ENCODE measurements around the gene INPP5D. TPM values are rescaled to one million over a fixed set of nuclear protein-coding genes. Genes with fewer than 3 reads are reported as not detected.

Gene INPP5D
- total and polyA plus RNA-seq, 2 of the 13 experiments (the other 11 are each of a cell fraction or from before 2014, with no cell fraction given), result 16.7 to 18.0 TPM

DNA sequence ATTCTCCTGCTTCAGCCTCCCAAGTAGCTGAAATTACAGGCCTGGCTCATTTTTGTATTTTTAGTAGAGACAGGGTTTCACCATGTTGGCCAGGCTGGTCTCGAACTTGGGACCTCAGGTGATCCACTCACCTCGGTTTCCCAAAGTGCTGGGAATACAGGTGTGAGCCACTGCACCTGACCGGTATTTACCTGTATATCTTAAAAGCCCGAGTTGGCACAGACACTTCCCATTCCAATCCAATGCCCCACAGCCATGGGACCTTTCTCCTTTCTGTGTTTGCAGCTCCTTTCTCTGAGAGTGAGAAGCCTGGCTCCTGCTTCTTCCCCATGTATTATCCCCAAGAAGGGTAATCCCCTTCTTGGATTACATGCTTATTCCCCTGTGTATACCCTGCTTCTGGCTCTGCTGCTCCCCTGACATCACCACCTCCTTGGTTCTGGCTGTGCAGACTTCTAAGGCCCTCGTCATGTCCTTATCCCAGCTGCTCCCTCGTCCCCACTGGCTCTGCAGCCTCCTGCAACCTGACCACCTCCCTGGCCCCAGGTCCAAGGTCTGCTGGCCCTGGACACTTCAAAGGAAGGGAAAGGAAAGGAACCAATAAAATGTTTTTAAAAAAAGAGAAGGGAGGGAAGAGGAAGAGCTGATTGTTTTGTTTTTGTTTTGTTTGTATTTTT lies 52.8 kb downstream of the INPP5D start (continued):
- TF ChIP-seq, protein P1, sequence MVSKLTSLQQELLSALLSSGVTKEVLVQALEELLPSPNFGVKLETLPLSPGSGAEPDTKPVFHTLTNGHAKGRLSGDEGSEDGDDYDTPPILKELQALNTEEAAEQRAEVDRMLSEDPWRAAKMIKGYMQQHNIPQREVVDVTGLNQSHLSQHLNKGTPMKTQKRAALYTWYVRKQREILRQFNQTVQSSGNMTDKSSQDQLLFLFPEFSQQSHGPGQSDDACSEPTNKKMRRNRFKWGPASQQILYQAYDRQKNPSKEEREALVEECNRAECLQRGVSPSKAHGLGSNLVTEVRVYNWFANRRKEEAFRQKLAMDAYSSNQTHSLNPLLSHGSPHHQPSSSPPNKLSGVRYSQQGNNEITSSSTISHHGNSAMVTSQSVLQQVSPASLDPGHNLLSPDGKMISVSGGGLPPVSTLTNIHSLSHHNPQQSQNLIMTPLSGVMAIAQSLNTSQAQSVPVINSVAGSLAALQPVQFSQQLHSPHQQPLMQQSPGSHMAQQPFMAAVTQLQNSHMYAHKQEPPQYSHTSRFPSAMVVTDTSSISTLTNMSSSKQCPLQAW (CRISPR knock-in tag; IDR thresholded peaks at IDR 0.05), result 0 out of 2 replicates have a peak, but pooled peaks have one; percentile 16
- TF ChIP-seq FOXP1 (IDR thresholded peaks at IDR 0.05) (no peak), FOXP1 (CRISPR knock-in tag; IDR thresholded peaks at IDR 0.05) (0 out of 2 replicates have a peak, but pooled peaks have one; percentile 25), TCF7 (IDR thresholded peaks at IDR 0.05; ENCODE audit: low read depth) (peak; percentile 55; the same call in 1 of the 2 replicates), KDM2A (CRISPR knock-in tag; IDR thresholded peaks at IDR 0.05; ENCODE audit: borderline replicate concordance, low read depth) (no peak), ZNF672 (CRISPR knock-in tag; IDR thresholded peaks at IDR 0.05) (no peak)

DNA sequence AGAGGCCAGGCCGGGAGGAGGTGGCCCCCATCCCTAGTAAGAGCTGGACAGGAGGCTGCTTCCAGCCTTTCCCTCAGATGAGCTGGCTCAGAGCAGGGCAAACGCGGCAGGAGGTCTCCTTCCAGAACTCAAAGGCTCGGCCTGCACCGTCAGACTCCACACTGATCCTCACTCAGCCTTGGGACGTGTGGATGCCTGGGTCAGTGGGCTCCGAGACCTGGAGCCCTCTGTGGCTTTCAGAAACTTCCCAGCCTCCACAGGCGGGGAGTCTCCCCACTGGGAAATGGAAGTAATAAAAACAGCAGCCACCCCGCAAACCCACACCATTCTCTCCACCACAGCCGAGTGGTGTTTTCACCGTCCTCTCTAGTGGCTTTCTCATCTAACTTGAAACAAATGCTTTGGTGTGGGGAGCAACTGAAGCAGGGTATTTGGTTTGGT lies 54.3 kb downstream of the INPP5D start:
- Histone ChIP-seq H2AFZ (ENCODE audit: low read length) (no peak overlapping the region), H3K4me1 (ENCODE audit: insufficient read depth, low read length) (peaks cover 14% of the 10 kb centered on the region), H3K4me3 (replicated peaks in 1 of 3; ENCODE audit: insufficient read depth in 1 of 3, low read depth in 2 of 3, low read length in 3 of 3) (no peak overlapping the region), H3K79me2 (ENCODE audit: insufficient read depth, low read length) (no peaks in the 10 kb centered on the region), H3K36me3 (replicated peaks in 1 of 2; ENCODE audit: control insufficient read depth in 1 of 2, insufficient read depth in 2 of 2, low read length in 2 of 2) (no peaks in the 10 kb centered on the region; a peak in 2 of 5 replicates), H4K20me1 (ENCODE audit: insufficient read depth, low read length) (no peaks in the 10 kb centered on the region), H3K9me3 (ENCODE audit: low read length) (no peaks in the 10 kb centered on the region), H3K27me3 (ENCODE audit: control insufficient read depth in 1 of 2, insufficient read depth in 2 of 2, low read length in 2 of 2) (no peaks in the 10 kb centered on the region), H3K9ac (ENCODE audit: insufficient read depth, low read depth, low read length) (no peak overlapping the region), H3K4me2 (ENCODE audit: low read depth, low read length) (no peak overlapping the region), H3K27ac (ENCODE audit: extremely low read length, insufficient read depth, low read length) (no peak overlapping the region)
- 95% methylated on average over 11 of the region's 11 CpGs for WGBS (ENCODE audit: low lambda C conversion rate)
- no peak for ATAC-seq
- POLR2A ChIA-PET, result no interaction called here
- DNase-seq (ENCODE audit: low spot score), result no peak
- in situ Hi-C loops (cut with HindIII; ENCODE audit: extremely low pct_ligation_motif_present, low pct_unique_long_range_greater_than_20kb) (no loop called here), intact Hi-C loops (cut with micrococcal nuclease; ENCODE audit: unreplicated experiment) (no loop called here)
- BruUV-seq (replicated peaks), result no TSS peak
- CTCF ChIA-PET (ENCODE audit: low intra/inter-chr PET ratio, low total read pairs), result no interaction called here
- FAIRE-seq, result no peak
- TF ChIP-seq, protein P2, sequence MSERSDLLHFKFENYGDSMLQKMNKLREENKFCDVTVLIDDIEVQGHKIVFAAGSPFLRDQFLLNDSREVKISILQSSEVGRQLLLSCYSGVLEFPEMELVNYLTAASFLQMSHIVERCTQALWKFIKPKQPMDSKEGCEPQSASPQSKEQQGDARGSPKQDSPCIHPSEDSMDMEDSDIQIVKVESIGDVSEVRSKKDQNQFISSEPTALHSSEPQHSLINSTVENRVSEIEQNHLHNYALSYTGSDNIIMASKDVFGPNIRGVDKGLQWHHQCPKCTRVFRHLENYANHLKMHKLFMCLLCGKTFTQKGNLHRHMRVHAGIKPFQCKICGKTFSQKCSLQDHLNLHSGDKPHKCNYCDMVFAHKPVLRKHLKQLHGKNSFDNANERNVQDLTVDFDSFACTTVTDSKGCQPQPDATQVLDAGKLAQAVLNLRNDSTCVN (CRISPR knock-in tag; IDR thresholded peaks at IDR 0.05; ENCODE audit: borderline replicate concordance), result no peak
- TF ChIP-seq PRPF4 (IDR thresholded peaks at IDR 0.05; ENCODE audit: low read depth, low read length, poor library complexity, severe bottlenecking), result no peak
- TF ChIP-seq EP300 (IDR thresholded peaks at IDR 0.05; ENCODE audit: low read depth in 2 of 2, low read length in 2 of 2), result no peak
- TF ChIP-seq EP300 (CRISPR knock-in tag; IDR thresholded peaks at IDR 0.05; ENCODE audit: borderline replicate concordance), result no peak
- no peak for TF ChIP-seq ZSCAN9 (CRISPR knock-in tag; IDR thresholded peaks at IDR 0.05; ENCODE audit: borderline replicate concordance)
- TF ChIP-seq NFE2L2 (IDR thresholded peaks at IDR 0.05; ENCODE audit: low read length), result no peak
- TF ChIP-seq FOXK2 (IDR thresholded peaks at IDR 0.05), result no peak
- no peak for TF ChIP-seq MEIS1 (CRISPR knock-in tag; IDR thresholded peaks at IDR 0.05; ENCODE audit: borderline replicate concordance)
- TF ChIP-seq NR3C1 (CRISPR knock-in tag; IDR thresholded peaks at IDR 0.05), result no peak
